ENCODE data around the gene CLASP2.
"Not testable (repeated sequence)": the region's sequence is repeated elsewhere in the genome, so short reads cannot be mapped to it uniquely, and the experiment has no call there.

CLASP2 gene

GRCh38 chr3:33526787-33527186 is 191.3 kb downstream of the CLASP2 start:
- no peak for DNase-seq

GRCh38 chr3:33525232-33525631 is 192.8 kb downstream of the CLASP2 start:
- peak; percentile 26 for DNase-seq

- no peak for DNase-seq
Observed at GRCh38 chr3:33523093-33523667, 194.9 kb downstream of the CLASP2 start.

GRCh38 chr3:33521736-33522135 is 196.3 kb downstream of the CLASP2 start:
- DNase-seq: no peak

- no peak for DNase-seq
Observed at GRCh38 chr3:33513262-33513863, 204.7 kb downstream of the CLASP2 start.

GRCh38 chr3:33505027-33505426 is 213.0 kb downstream of the CLASP2 start:
- no peak for DNase-seq

- DNase-seq: no peak
Observed at GRCh38 chr3:33496449-33496848, 221.6 kb downstream of the CLASP2 start.

- no peak for DNase-seq
Observed at GRCh38 chr3:33491721-33492120, 226.3 kb downstream of the CLASP2 start.

GRCh38 chr3:33490641-33491241 is 227.3 kb downstream of the CLASP2 start:
- peak; percentile 46 for DNase-seq

- DNase-seq: no peak
Observed at GRCh38 chr3:33488683-33489082, 229.4 kb downstream of the CLASP2 start.

GRCh38 chr3:33488246-33488645 is 229.8 kb downstream of the CLASP2 start:
- DNase-seq: no peak

GRCh38 chr3:33482111-33482521 is 235.9 kb downstream of the CLASP2 start:
- peak; percentile 29 for DNase-seq

- no peak for DNase-seq
Observed at GRCh38 chr3:33474896-33475295, 243.2 kb downstream of the CLASP2 start.

- DNase-seq: no peak
Observed at GRCh38 chr3:33473813-33474212, 244.2 kb downstream of the CLASP2 start.

GRCh38 chr3:33467786-33468185 is 250.3 kb downstream of the CLASP2 start:
- no peak for DNase-seq

GRCh38 chr3:33461097-33461496 is 257.0 kb downstream of the CLASP2 start:
- DNase-seq: no peak

- DNase-seq: not testable (repeated sequence)
Observed at GRCh38 chr3:33459577-33459976, 258.5 kb downstream of the CLASP2 start.

GRCh38 chr3:33458446-33458845 is 259.6 kb downstream of the CLASP2 start:
- no peak for DNase-seq

GRCh38 chr3:33456756-33457155 is 261.3 kb downstream of the CLASP2 start:
- DNase-seq: no peak

GRCh38 chr3:33453331-33453761 is 264.7 kb downstream of the CLASP2 start:
- no peak for DNase-seq

- not testable (repeated sequence) for DNase-seq
Observed at GRCh38 chr3:33451994-33452393, 266.1 kb downstream of the CLASP2 start.

- no peak for DNase-seq
Observed at GRCh38 chr3:33447958-33448357, 270.1 kb downstream of the CLASP2 start.

- peak; percentile 33 for DNase-seq
Observed at GRCh38 chr3:33447256-33447625, 270.8 kb downstream of the CLASP2 start.

Data from NCI-H69 (cell line).